ENCODE results near the gene SPDYE16.
"Not testable (repeated sequence)": the region's sequence is repeated elsewhere in the genome, so short reads cannot be mapped to it uniquely, and the experiment has no call there.

GRCh38 chr7:76586585-76587315 lies 43.7 kb upstream of the SPDYE16 start:
- TF ChIP-seq EZH2 (IDR thresholded peaks at IDR 0.05; ENCODE audit: borderline replicate concordance, low read length); CTCF (conservative IDR thresholded peaks at IDR 0.05 in 1 of 2, IDR thresholded peaks at IDR 0.05 in 1 of 2; ENCODE audit: extremely low read depth in 1 of 2, insufficient read depth in 1 of 2, low read depth in 1 of 2, low read length in 2 of 2): not testable (repeated sequence)
